Breast epithelium (tissue), 3 donors: ENCODE measurements around the gene ARHGAP20.

ENCODE experiments used
- CTCF ChIP-seq, 3 donors: fragments of 450-650 bp; IDR thresholded peaks; one replicate each; pipeline ENCODE4 v1.5.1; 2016 to 2017; ENCODE audit warnings: antibody characterized with exemption in 3 of 3, mild to moderate bottlenecking in 3 of 3, moderate library complexity in 3 of 3
- POLR2AphosphoS5 ChIP-seq, 3 donors: sonication (generic); formaldehyde crosslinking; IDR thresholded peaks; one replicate each; pipeline ENCODE4 v1.6.1; 2017; ENCODE audit warnings: antibody characterized with exemption in 3 of 3

GRCh38 chr11:110527146-110527545 is 185.1 kb downstream of the ARHGAP20 start:
- TF ChIP-seq CTCF (IDR thresholded peaks at IDR 0.05) (no peak), POLR2AphosphoS5 (IDR thresholded peaks at IDR 0.05) (no peak)
